GM18505 (cell line): ENCODE measurements around the gene CPNE9.

Experiments
- ATAC-seq: cut with Tn5 transposase; IDR thresholded peaks from one replicate; pipeline ENCODE4 v1.9.1; 2021; ENCODE audit not compliant: unreplicated experiment
- POLR2A ChIP-seq: IDR thresholded peaks from 4 replicates; pipeline ENCODE4 v1.6.1; 2011; ENCODE audit warnings: borderline replicate concordance; ENCODE audit not compliant: insufficient read depth, insufficient read length; ENCODE audit errors: extremely low read depth

Gene CPNE9

DNA sequence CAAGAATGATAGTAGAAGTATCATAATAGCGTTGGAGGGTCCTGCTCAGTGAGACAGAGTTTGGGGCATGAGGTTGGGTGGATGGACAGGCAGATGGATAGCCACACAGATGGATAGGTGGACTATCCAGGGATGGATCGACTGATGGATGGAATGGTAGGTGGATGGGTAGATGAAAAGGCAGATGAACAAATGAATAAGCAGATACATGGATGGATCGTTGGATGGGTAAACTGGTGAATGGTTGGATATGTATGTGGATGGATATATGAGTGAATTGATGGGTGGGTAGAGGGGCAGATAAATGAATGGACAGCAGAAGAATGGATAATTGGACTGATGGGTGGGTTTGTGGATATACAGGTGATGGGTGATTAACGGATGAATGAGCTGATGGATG lies 9.5 kb downstream of the CPNE9 start:
- no peak for TF ChIP-seq POLR2A
- no peak for ATAC-seq

DNA sequence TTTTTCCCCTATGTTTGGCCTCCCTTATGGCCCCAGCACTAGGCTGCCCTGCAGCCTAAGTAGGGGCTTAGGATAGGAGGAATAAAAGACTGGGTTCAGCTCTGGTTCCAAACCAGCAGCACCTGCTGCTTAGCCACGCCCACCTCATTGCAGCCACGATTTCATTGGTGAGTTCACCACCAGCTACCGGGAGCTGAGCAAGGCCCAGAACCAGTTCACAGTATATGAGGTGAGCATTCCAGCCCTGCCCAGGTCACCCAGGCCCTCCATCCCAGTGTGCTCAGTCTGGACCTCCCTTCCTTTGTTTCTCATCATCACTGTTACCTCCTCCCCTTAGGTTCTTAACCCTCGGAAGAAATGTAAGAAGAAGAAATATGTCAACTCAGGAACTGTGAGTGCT lies 11.5 kb downstream of the CPNE9 start:
- no peak for TF ChIP-seq POLR2A
- ATAC-seq = no peak

DNA sequence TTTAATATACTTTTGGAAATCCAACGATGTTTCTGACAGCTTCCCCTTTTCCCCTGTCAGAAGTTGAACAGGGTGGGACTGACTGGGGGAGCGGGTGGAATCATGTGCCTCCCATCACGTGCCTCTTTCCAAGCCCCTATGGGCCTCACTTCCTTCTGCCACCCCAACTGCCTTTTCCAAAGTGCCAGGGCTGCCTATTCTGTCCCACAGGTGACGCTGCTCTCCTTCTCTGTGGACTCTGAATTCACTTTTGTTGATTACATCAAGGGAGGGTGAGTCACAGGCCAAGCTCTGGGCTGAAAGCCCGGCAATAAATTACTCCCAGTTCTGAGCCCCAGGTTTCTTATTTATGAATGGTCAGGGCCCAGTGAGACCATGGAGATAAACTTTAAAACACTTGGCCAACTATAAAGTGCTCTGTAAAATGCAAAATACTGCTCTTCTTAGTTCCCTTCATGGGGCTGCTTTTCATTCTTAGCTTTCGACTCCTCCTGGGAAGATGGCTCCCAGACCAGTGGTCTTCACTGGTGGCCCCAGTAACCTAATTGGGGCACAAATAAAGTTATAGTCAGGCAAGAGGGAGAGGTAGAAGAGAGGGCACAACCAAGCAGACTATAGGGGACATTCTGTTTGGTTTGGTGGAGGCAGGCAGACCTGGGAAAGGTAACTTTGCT lies 12.3 kb downstream of the CPNE9 start:
- no peak for TF ChIP-seq POLR2A
- ATAC-seq = no peak

DNA sequence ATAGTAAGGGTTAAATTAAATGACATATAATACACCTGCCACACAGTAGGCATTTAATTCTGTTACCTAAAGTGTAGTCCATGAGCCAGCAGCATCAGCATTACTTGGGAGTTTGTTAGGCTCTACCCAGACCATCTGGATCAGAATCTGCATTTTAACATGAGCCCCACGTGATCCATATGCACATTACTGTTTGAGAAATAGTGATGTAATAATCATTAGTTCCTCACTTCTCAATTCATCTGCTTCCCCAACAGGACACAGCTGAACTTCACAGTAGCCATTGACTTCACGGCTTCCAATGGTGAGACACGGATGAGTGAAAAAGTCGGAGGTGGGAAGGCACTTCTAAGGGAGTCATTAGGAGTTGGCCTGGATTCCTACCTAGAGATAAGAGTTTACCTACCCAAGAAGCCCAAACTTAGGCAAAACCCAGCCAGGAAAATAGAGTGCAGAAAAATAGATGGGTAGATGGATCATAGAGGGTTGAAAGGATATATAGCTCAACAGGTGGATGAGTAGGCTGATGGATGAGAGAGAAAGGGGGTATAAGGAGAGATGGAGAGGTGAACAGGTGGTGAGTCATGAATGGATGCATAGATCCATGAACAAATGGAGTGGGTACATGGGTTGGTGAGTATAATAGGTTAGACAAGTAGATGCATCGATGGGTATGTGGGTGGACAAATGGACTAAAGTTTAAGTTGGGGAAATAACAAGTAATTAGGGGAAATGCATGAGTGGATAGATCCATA lies 13.3 kb downstream of the CPNE9 start:
- no peak for TF ChIP-seq POLR2A
- no peak for ATAC-seq

DNA sequence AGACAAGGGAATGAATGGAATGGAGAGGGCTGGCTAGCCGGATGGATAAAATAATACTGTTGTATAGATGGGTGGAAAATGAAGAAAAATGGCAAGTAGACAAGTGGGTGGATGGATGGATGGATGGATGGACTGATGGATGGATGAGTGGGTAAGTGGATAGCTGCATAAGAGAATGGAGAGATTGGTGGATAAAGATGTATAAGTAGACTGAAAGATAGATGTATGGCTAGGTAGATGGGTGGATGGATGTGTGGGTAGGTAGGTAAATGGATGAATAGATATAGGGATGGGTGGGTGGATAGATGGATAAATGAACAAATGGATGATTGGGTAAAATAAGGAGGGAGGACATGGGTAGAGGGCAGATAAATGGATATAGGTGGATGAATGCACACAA lies 13.9 kb downstream of the CPNE9 start:
- no peak for TF ChIP-seq POLR2A
- ATAC-seq = no peak

DNA sequence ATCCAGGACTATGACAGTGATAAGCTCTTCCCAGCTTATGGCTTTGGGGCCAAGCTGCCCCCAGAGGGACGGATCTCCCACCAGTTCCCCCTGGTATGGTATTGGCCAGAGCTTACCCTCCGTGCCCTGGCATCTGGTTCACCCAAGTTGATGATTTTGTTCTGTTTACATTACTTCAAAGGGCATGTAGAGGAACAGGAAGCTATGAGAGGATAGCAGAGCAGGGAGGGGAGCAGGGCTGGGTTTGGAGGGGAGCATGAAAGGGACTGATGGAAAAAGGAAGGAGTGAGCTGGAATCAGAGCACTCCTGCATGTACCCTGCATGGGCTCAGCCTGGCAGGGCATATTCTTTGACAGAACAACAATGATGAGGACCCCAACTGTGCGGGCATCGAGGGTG lies 14.5 kb downstream of the CPNE9 start:
- no peak for TF ChIP-seq POLR2A
- ATAC-seq = no peak

DNA sequence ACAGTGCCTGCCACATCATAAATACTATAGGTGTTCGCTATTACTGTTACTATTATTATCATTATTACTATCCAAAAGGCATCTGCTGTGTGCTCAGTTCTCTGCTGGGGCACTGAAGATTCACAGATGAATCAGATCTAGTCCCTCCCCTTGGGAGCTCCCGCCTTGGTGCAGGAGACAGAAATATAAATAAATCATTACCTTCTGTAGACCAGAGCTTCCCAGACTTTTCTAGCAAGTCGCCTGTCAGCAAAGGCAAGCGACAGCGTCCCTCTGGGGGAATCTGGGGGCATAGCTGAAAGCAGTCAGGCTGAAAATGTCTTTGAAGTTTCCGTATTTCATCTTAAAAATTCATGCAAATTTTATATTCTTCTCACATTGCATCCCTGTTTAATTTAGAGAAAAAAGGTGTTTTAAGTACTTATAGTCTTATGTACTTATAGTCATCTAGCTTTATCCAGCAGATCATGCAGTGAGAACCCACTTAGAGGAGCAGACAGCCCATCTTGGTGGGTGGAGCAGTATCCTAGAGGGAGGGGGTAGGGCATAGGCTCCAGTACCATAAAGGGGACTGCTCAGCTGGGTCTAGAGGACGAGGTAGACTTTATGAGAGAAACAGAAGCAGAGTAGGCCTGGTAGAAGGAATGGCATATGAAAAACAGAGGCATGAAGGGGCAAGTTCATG lies 17.5 kb downstream of the CPNE9 start:
- no peak for ATAC-seq
- TF ChIP-seq POLR2A = no peak

DNA sequence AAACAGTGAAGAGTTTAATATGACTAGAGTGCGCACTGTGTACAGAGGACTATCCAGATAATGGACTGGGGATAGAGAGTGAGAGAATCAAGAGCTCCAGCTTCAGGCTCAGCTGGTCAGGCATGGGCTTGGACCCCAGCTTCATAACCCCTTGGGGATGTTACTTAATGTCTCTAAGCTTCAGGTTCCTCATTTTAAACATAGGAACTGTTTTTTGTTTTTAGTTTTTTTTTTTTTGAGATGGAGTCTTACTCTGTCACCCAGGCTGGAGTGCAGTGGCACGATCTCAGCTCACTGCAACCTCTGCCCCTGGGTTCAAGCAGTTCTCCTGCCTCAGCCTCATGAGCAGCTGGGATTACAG lies 18.0 kb downstream of the CPNE9 start:
- no peak for ATAC-seq
- TF ChIP-seq POLR2A = no peak

DNA sequence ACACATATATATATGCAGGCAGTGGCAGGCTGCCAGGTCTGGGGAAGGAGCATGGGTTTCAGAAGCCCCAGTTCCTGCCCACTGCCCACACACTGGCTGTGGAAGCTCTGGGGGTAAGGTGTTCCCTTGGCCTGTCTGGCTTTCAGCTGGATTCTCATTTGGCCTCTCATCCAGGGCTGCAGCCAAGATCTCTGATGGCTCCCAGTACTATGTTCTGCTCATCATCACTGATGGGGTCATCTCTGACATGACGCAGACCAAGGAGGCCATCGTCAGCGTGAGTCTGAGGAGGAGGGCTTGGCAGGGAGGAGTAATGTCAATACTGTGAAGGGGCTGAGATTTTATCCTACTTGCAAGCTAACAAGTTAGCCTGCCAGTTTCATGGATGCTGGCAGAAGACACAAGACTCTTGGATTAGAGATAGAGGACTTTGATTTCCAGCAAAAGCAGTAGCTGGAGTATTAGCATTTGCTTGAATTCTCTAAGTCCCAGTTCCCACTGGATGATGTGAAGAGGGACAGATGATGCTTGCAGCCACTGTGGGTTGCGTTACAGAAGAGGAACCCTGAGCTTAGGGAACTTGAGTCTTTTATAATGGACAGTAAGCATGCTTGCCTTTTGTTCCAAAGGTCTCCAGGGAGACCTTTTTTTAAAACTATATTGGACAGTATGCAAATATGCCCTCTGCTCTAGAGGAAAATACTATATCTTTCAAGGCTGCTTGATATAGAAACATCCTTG lies 22.3 kb downstream of the CPNE9 start:
- no peak for ATAC-seq
- no peak for TF ChIP-seq POLR2A

DNA sequence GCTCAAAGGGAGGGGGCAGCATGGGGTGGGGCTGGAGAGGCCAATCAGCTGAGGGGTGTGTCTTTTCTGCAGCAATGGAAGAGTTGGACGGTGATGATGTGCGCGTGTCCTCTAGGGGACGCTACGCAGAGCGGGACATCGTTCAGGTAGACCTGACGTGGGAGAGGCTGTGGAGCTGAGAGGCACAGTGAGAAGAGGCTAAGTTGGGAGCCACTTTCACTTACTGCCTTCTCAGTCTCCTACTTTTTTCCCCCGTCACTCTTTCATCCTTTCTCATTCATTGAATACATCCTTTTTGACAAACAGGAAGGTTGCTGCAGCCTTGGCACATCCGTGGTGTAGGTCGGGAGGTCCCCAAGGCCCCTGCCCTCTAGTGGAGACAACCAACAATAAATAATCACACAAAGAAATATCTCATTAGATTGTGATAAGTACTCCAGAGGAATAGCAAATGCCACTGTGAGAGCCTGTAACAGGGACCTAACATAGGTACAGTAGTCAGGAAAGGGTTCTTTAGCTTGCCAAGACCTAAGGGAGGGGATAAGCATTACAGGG lies 23.5 kb downstream of the CPNE9 start:
- ATAC-seq = no peak
- TF ChIP-seq POLR2A = no peak

DNA sequence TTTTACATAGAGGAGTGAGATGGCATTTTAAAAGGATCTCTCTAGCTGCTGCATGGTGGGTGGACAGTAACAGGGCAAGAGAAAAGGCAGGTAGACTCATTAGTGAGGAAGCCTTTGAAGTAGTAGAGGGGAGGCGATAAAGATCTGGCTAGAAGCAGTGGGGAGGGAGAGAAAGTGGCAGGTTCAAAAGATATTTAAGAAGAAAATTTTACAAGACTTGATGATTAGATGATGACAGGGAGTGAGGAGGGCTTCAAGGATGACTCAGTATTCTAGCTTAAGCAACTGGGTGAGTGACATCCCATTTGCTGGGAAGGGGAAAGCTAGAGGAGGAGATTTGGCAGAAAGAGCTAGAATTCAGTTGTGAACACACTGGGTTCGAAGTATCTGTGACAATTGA lies 24.1 kb downstream of the CPNE9 start:
- no peak for TF ChIP-seq POLR2A
- no peak for ATAC-seq

DNA sequence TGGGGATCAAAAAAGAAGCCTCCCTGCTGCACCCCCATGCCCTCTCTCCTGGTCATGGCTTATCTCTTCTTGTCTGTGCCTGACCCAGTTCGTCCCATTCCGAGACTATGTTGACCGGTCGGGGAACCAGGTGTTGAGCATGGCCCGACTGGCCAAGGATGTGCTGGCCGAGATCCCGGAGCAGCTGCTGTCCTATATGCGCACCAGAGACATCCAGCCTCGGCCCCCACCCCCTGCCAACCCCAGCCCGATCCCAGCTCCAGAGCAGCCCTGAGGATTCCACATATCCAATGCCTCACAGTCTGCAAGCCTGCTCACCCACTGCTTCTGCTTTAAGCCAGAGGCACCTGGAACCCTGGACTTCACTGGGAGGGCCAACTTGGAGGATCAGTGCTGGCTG lies 25.8 kb downstream of the CPNE9 start:
- TF ChIP-seq POLR2A = no peak
- no peak for ATAC-seq

DNA sequence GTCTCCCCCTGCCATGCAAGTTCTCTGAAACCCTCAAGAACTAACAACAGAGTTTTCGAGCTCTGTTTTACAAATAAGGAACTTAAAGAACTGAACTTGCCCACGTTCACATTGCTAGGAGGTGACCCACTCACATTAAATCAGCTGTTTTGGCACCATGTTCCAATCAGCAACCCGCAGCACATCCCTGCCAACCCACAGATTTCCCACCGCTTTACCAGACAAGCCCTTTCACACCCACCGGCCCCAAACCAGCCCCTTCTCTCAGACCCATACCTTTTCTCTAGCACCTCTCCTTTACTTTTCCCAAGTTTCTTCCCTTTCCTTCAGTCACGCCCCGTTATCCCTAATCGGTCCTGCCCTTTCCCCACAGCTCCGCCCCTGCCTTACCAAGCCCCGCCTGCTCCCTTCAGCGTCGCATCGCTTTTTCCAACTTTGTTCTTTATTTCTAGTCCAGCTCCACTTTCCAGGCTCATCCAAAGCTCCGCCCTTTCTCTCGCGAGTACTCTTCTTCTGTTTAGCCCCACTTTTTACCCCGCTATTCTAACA lies 27.1 kb downstream of the CPNE9 start:
- TF ChIP-seq POLR2A = no peak

More for the DNA sequence above, 27.1 kb downstream of the CPNE9 start:
- peak; percentile 41 for ATAC-seq
